ENCODE measurements around the gene CD2. TPM values are rescaled to one million over a fixed set of nuclear protein-coding genes. Genes with fewer than 3 reads are reported as not detected.

CD2 gene
- total and polyA plus RNA-seq, 2 of the 8 experiments (the other 6 are each of a cell fraction or from before 2014, with no cell fraction given) = not detected

GRCh38 chr1:116711263-116711840 is 42.9 kb upstream of the CD2 start (continued):
- TF ChIP-seq CHD7 (IDR thresholded peaks at IDR 0.05; ENCODE audit: insufficient replicate concordance, low read length) (no peak), HDAC6 (IDR thresholded peaks at IDR 0.05; ENCODE audit: low read depth, low read length) (no peak), FOSL1 (IDR thresholded peaks at IDR 0.05; ENCODE audit: insufficient read depth, low read depth, low read length) (no peak), TAF7 (optimal IDR thresholded peaks at IDR 0.05; ENCODE audit: borderline replicate concordance, low read depth, low read length) (no peak), KDM1A (IDR thresholded peaks at IDR 0.05; ENCODE audit: borderline replicate concordance, low read length) (no peak), TBP (IDR thresholded peaks at IDR 0.05; ENCODE audit: low read depth, low read length) (no peak)

Data from H1 (cell line).